Activated CD8-positive, alpha-beta memory T cell treated with anti-CD3 and anti-CD28 coated beads for 48 hours (primary cell): Measurements from ENCODE around the gene COL19A1.

Source experiments
- DNase-seq, 3 experiments: peaks; one replicate each; pipeline ENCODE4 v3.0.0-alpha.2; 2020; ENCODE audit warnings: low read depth in 2 of 3, low spot score in 2 of 3

COL19A1 gene

GRCh38 chr6:70164556-70164955 lies 298.2 kb downstream of the COL19A1 start:
- no peak for DNase-seq

DNA sequence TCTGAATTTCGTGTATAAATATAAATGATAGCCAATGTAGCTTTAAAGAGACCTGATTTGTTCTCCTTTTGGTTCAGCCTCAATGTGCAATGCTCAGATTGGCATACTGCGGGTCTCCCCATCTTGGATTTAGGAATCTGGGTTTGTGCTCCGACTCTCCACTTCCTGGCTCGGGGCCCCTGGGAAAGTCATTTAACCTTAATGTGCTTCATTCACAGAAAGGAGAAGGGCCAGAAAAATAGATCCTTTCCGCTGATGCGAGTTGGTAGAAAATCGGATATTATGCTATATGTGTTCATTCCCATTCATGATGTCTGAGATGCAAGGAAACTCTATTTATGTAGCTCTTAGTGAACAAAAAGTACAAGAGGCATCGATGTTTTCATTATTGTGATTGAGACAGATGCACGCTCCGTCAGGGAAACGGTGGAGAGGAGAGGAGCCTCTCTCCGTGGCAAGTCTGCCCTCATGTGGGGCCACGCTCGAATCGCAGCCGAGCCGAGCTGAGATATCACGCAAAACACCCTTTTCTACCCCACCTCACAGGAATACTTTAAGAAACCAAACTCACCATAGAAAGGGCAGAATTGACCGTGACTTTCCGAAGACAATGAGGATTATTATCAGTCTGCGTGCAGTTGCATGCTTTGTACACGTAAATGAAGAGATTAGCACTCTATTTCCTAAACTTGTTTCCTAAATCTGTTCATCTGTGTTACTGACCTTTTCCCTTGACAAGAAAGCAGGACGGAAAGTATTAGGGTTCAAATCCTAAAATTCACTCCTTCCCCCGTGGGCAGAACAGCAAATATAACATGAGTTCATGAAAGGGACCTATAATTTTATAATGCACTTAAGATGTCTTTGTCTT lies 300.0 kb downstream of the COL19A1 start:
- DNase-seq = peak in 1 of 3 experiments; percentile 3

- no peak for DNase-seq
These were observed 302.5 kb downstream of the COL19A1 start for GRCh38 chr6:70168681-70169377.

DNA sequence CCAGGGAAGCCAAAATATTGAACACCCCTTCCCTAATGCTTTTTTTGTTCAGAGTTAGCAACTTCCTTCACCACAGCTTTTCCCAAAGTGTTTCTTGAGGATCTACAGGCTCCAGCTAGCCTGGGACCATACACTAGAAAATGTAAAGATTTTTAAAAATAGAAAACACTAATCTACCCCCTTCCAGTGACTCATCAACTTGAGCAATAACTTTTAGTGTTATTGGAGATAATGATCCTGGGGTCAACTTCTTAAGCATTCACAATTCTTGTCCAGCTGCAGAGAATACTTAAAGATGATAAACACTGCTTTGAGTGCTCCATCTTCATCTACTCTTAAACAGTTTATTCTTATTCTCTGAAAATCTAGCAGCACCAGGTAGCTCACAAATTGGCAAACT lies 304.9 kb downstream of the COL19A1 start:
- DNase-seq = no peak

- DNase-seq = no peak
These were observed 305.9 kb downstream of the COL19A1 start for GRCh38 chr6:70172252-70172651.

DNA sequence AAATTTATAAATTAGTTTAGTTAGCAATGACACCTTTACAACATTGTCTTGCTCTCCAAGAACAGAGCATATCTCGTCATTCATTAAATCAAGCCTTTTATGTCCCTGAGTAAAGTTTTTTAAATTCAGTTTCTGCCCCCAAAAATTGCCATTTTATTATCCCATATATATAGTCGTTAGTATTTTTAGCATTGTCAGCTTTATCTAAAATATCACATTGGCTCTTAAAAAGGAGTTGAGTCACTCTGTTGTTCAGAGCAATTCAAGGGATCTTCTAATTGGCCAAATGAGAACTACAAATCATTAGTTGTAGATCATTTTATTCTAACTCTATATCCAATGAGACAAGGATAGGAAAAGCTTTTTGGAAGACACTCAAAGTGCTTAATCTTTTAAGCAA lies 309.4 kb downstream of the COL19A1 start:
- DNase-seq = no peak

DNA sequence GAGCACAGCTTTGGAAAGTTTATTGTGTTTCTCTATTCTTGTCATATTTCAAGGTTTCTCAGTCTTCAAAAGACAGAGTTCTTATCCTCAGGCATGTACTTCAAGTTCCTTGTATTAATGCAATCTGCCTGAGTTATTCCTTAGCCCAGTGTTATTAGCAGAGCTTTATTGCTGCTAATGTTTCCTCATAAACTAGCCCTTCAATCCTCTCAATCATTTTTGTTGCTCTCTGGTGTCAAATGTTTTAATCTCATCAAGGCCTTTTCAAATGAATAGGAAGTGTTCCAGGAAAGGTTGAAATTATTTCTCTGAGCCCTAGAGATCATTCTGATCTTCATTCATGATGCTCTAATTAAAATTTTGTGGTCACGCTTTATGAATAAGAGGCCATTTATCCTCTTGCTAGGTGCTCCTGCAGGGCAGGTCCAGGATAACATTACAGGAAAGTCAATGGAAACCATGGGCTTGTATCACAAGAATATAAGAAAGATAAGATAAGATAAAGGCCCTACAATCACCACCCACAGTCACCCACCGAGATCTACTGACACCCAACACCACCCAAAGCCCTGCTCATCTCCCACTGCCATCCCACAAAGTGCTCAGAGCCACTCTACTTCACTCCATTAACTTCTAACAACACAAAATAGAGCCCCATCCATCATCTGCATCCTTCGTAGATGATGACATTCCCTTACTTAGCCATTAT lies 310.6 kb downstream of the COL19A1 start:
- no peak for DNase-seq

GRCh38 chr6:70180183-70180900 lies 314.0 kb downstream of the COL19A1 start:
- DNase-seq = no peak

- DNase-seq = no peak
These were observed 314.7 kb downstream of the COL19A1 start for GRCh38 chr6:70180901-70181599.

GRCh38 chr6:70183538-70183937 lies 317.2 kb downstream of the COL19A1 start:
- no peak for DNase-seq

DNA sequence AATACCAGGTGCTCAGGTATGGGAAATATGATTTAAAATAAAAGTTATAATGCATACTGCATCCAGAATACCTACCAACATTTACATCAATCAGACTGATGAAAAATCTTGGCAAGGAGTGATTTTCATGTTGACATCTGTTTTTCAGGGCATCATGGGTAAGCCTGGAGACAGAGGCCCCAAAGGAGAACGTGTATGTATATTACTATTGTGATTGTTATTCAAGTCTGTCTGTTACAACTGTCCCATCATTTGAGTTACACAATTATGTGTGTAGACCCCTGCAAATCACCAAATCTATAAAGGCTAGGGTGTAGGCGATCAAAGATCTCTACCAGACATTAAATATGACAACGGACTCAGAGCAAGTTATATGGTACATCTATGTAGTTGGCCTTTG lies 318.4 kb downstream of the COL19A1 start:
- DNase-seq = no peak

- no peak for DNase-seq
These were observed 320.1 kb downstream of the COL19A1 start for GRCh38 chr6:70186461-70186860.

DNA sequence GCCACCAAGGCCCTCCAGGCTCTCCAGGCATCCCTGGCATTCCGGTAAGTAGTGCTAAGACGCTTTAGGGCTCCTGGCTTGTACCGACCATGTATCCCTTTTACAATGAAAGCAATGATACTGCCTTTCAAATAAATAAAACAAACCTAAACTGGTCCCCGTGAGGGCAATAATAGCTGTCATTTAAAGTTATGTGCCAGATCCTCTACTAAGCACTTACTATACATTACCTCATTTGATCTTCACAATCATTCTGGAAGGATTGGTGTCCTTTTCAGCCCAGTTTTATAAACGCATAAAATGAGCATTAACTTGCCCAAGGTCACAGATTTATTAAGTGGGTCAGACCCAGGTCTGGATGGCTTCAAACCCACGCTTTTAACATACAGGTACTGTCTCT lies 321.8 kb downstream of the COL19A1 start:
- DNase-seq = no peak

GRCh38 chr6:70194421-70194820 lies 328.1 kb downstream of the COL19A1 start:
- DNase-seq = no peak

- DNase-seq = no peak
These were observed 330.2 kb downstream of the COL19A1 start for GRCh38 chr6:70196531-70196930.

DNA sequence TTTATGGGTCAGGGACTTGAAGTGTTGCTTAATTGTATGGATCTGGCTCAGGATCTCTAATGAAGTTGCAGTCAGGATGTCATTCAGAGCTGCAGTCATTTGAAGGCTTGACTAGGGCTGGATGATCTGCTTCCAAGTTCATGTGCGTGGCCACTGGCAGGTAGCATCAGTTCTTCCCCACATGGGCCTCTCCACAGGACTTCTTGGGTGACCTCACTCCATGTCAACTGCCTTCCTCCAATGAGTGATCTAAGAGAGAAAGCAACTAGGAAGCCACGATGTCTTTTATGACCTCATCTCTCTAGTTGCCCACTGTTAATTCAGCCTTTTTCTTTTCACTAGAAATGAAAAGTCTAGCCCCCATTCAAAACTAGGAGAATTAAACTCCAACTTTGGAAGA lies 332.4 kb downstream of the COL19A1 start:
- DNase-seq = no peak

DNA sequence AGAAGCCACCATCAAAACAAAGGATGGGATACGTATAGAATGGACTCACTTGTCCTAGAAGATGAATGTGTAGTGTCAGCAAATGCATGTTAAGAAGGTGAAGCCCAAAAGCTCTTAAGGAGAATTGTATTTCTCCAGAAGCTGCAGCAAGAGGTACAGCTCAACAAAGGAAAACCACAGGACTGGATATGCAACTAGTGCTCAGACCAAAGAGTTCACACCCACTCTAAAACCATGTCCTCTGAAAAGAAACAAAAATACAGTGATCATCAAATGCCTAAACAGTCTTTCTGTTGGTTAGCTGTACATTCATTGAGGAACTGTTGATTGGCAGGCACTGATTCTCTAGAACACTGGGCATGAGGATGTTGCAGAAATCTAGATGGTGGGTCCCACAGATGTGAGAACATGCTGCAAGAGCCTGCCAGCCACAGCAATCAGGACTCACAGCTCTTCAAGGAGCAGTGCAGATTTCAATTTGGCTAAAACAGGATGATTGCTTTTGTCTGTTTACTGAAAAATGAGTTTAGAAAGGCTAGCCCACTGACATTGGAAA lies 342.0 kb downstream of the COL19A1 start:
- DNase-seq = no peak

- no peak for DNase-seq
These were observed 344.1 kb downstream of the COL19A1 start for GRCh38 chr6:70210462-70210861.

DNA sequence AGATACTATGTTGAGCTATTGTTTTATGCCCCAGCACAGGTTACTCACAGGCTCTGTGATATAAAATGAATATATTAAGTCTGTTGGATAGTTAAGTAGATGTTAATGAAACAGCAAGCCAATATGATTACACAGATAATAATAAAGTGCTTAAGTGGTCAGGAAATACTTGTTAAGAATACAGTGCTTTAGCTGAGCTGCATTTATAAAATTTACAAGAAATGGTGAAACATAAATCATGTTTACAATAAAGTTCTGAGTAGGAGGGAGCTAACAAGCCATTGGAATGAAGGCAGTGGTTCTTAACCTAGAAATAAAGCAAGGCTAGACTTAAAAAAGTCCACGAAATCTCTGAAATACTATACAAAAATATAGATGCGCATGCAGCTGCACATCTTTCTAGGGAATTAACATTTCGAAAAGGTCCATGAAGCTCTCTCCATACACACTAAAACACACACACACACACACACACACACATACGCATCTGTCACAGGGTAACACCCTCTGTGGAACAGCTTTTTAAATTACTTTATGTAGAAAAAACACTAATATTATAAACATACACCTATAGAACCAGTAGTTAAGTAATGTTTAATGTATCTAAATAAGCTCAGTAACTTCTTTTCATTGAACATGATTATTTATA lies 349.2 kb downstream of the COL19A1 start:
- DNase-seq = no peak

DNA sequence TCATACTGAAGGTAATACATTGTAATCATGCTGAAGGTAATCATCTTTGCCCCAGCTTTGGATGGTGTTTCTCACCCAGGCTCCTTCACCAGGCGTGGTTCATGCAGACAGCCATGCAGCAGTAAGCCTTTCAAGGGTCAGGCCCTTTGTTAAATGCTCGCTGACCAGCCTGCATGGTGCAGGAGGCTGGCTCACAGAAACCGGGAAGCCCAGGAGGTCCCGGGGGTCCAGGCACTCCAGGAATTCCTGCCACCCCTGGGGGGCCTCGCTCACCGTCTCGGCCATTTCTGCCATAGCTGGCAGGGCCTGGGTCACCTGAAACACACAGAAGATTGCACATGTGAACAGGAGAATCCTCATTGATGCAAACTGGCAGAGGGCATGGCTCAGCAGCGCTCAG lies 350.4 kb downstream of the COL19A1 start:
- no peak for DNase-seq
